ENCODE measurements around the gene RPTOR. TPM values are rescaled to one million over a fixed set of nuclear protein-coding genes. Genes with fewer than 3 reads are reported as not detected.
A peak's percentile ranks its signal among the peaks of the same experiment; 100 is the strongest.

RPTOR gene
- total RNA-seq, 4 donors from 2014 or later, result 47.6 to 56.9 (median 55.4) TPM

- intact Hi-C loops (cut with DNase I; ENCODE audit: low total_unique reads), result loop anchor here (1.0 to 2.0 kb wide), 4 partner anchors 22 to 105 kb away; no protein-coding TSS in a partner anchor
- Histone ChIP-seq H3K4me3 (peak overlapping the region; percentile 32 to 38 (median 35)), H3K9me3 (no peaks in the 10 kb centered on the region), H3K4me1 (peaks cover 25 to 28% of the 10 kb centered on the region in 2 donors), H3K27me3 (no peaks in the 10 kb centered on the region), H3K36me3 (peaks cover 0 to 13% of the 10 kb centered on the region in 2 donors), H3K27ac (peak overlapping the region; percentile 93 to 96 (median 96))
- in situ Hi-C loops (cut with MboI; ENCODE audit: low sequenced_read_pairs in 4 of 4), result no loop called here
- DNase-seq (peak; percentile 96 to 97), ATAC-seq (peak; percentile 86)
- TF ChIP-seq POLR2A (IDR thresholded peaks at IDR 0.05) (peak; percentile 74 to 90), CTCF (IDR thresholded peaks at IDR 0.05 in 4 of 5, conservative IDR thresholded peaks at IDR 0.05 in 1 of 5) (peak in 1 of 5 experiments; percentile 7)
These were observed 206.7 kb downstream of the RPTOR start for GRCh38 chr17:80751070-80751945.

GRCh38 chr17:80751946-80752581 is 207.4 kb downstream of the RPTOR start:
- intact Hi-C loops (cut with DNase I; ENCODE audit: low total_unique reads), result loop anchor here (1.0 to 2.0 kb wide), 4 partner anchors 21 to 105 kb away; no protein-coding TSS in a partner anchor
- Histone ChIP-seq H3K4me3 (peak overlapping the region in 2 of 4 donors; percentile 14 to 34), H3K27ac (peak overlapping the region; percentile 93 to 96 (median 96)), H3K36me3 (peaks cover 0 to 13% of the 10 kb centered on the region in 2 donors), H3K4me1 (peaks cover 24 to 25% of the 10 kb centered on the region in 2 donors), H3K9me3 (no peaks in the 10 kb centered on the region), H3K27me3 (no peaks in the 10 kb centered on the region)
- DNase-seq, result no peak
- TF ChIP-seq POLR2A (IDR thresholded peaks at IDR 0.05) (no peak), CTCF (IDR thresholded peaks at IDR 0.05 in 4 of 5, conservative IDR thresholded peaks at IDR 0.05 in 1 of 5) (no peak)
- in situ Hi-C loops (cut with MboI; ENCODE audit: low sequenced_read_pairs in 4 of 4), result no loop called here
- peak; percentile 1 to 13 for ATAC-seq

GRCh38 chr17:80753685-80754345 is 209.2 kb downstream of the RPTOR start:
- intact Hi-C loops (cut with DNase I; ENCODE audit: low total_unique reads), result no loop called here

More at GRCh38 chr17:80753685-80754345, 209.2 kb downstream of the RPTOR start:
- H3K4me1 ChIP-seq, result peaks cover 25 to 34% of the 10 kb centered on the region in 2 donors
- no peaks in the 10 kb centered on the region for H3K27me3 ChIP-seq
- no peak overlapping the region for H3K4me3 ChIP-seq
- DNase-seq, result no peak
- H3K36me3 ChIP-seq, result peaks cover 0 to 13% of the 10 kb centered on the region in 2 donors
- in situ Hi-C loops (cut with MboI; ENCODE audit: low sequenced_read_pairs in 4 of 4), result no loop called here
- TF ChIP-seq CTCF (IDR thresholded peaks at IDR 0.05 in 4 of 5, conservative IDR thresholded peaks at IDR 0.05 in 1 of 5) (no peak), POLR2A (IDR thresholded peaks at IDR 0.05) (no peak)
- H3K27ac ChIP-seq, result peak overlapping the region in 3 of 4 donors; percentile 11 to 35 (median 30)
- ATAC-seq, result no peak
- H3K9me3 ChIP-seq, result no peaks in the 10 kb centered on the region

Measured in gastrocnemius medialis (tissue), 4 donors.